Epithelial cell of proximal tubule (primary cell): ENCODE data around the gene HSP90B1. TPM values are rescaled to one million over a fixed set of nuclear protein-coding genes. Genes with fewer than 3 reads are reported as not detected.

Experiments used
- DNase-seq: peaks from one replicate; pipeline ENCODE4 v3.0.0-alpha.2; 2011; ENCODE audit warnings: low read depth
- H3K4me3 ChIP-seq: 2 replicates; pipeline ENCODE4 v1.5.1; 2011; ENCODE audit warnings: low read depth, mild to moderate bottlenecking, low read length
- CTCF ChIP-seq: conservative IDR thresholded peaks from 2 replicates; pipeline ENCODE4 v1.5.1; 2012; ENCODE audit warnings: low read depth, mild to moderate bottlenecking, low read length
- total RNA-seq: library from RNA; depleted of rRNA; stranded (reverse); fragments of >200 nt; gene quantifications from 2 replicates; pipeline ENCODE4 v1.2.3, GENCODE V29; 2015

HSP90B1 gene
- 472 and 606 TPM in 2 replicates for total RNA-seq

- H3K4me3 ChIP-seq, result peak within 1 kb of the TSS; percentile 86
- TF ChIP-seq CTCF, result no peak
- peak; percentile 98 for DNase-seq
Observed at GRCh38 chr12:103930034-103930786, at the start of gene HSP90B1. Gene HSP90B1 (plus strand): TSS chr12:103930410. CDS start chr12:103930516, 106 bp downstream.

- DNase-seq, result no peak
Observed at GRCh38 chr12:103881261-103881660, 48.9 kb upstream of the HSP90B1 start.

GRCh38 chr12:103882861-103883596 lies 47.2 kb upstream of the HSP90B1 start:
- TF ChIP-seq CTCF, result no peak
- DNase-seq, result no peak
- H3K4me3 ChIP-seq, result no peak overlapping the region

More at GRCh38 chr12:103881261-103881660, 48.9 kb upstream of the HSP90B1 start:
- no peak for TF ChIP-seq CTCF
- no peak overlapping the region for H3K4me3 ChIP-seq

- no peak for TF ChIP-seq CTCF
- no peak for DNase-seq
Observed at GRCh38 chr12:103883908-103884307, 46.3 kb upstream of the HSP90B1 start.

GRCh38 chr12:103884316-103884715 lies 45.9 kb upstream of the HSP90B1 start:
- peak; percentile 69 for TF ChIP-seq CTCF
- no peak overlapping the region for H3K4me3 ChIP-seq
- no peak for DNase-seq

More at GRCh38 chr12:103883908-103884307, 46.3 kb upstream of the HSP90B1 start:
- H3K4me3 ChIP-seq, result no peak overlapping the region

GRCh38 chr12:103886195-103886797 lies 43.9 kb upstream of the HSP90B1 start:
- no peak for DNase-seq
- TF ChIP-seq CTCF, result no peak
- no peak overlapping the region for H3K4me3 ChIP-seq
